Fibroblast of peridontal ligament (primary cell): ENCODE measurements around the gene KRTAP10-8.
"Not testable (repeated sequence)": the region's sequence is repeated elsewhere in the genome, so short reads cannot be mapped to it uniquely, and the experiment has no call there.

Experiments used
- DNase-seq: peaks from one replicate; pipeline ENCODE4 v3.0.0-alpha.2; 2010; ENCODE audit errors: extremely low read depth

KRTAP10-8 gene

GRCh38 chr21:44618504-44618903 is 6.6 kb downstream of the KRTAP10-8 start:
- DNase-seq, result no peak

DNA sequence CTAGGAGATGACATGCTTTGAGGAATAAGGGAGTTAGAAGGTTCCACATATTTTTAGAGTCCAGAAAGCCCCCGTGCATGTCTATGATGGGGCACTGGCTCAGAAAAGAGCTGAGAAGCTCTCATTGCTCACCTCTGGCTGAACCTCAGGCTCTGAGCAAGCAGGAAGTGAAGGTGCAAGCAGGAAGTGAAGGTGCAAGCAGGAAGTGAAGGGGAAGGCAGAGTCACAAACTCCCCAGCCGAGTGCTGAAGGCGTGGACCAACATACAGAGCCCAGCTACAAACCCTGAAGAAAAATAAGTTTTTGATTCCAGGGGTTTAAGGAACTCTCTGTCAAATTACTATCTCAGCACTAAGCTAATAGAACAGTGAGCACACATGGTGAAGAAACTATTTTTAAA is 7.0 kb downstream of the KRTAP10-8 start:
- DNase-seq, result no peak

DNA sequence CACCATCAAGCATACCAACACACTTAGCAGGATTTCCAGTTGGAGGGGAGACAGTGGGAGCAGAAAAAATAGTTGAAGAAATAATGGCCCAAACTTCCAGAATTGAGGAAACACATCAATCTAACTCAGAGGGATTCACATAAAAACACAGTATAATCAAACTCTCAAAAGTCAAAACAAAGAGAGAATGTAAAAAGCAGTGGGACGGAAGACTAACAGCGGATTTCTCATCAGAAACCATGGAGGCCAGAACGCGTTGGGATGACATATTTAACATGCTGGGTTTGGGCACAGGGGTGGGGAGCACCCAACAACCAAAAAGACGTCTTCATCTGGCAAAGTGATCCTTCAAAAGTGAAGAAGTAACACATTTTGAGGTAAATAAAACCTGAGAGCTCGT is 8.0 kb downstream of the KRTAP10-8 start:
- no peak for DNase-seq

GRCh38 chr21:44623575-44623974 is 11.7 kb downstream of the KRTAP10-8 start:
- DNase-seq, result no peak

- DNase-seq, result no peak
Measured at GRCh38 chr21:44625756-44626155, 13.9 kb downstream of the KRTAP10-8 start.

DNA sequence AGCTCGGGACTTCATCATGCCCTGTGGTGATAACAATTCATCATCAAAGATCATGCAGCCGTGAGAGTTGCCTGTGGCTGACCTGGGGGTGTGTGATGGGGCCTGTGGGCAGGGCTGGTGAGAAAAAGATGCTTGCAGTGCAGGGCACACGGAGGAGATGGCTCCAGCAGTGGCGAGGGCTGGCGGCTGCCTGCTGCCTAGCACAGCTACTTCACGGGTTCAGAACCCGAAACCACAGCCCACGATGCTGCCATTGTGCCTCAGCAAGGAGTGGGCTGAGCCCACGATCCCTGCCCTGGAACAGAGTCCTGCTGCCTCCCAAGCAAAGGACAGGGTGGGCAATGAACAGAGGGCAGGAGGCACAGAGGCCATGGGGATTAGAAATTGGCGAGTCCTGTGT is 14.4 kb downstream of the KRTAP10-8 start:
- DNase-seq, result no peak

- no peak for DNase-seq
Measured at GRCh38 chr21:44626673-44627143, 14.8 kb downstream of the KRTAP10-8 start, which contains the start of gene KRTAP10-9. Gene KRTAP10-9 (plus strand): TSS chr21:44627093. CDS start chr21:44627172, 79 bp downstream.

DNA sequence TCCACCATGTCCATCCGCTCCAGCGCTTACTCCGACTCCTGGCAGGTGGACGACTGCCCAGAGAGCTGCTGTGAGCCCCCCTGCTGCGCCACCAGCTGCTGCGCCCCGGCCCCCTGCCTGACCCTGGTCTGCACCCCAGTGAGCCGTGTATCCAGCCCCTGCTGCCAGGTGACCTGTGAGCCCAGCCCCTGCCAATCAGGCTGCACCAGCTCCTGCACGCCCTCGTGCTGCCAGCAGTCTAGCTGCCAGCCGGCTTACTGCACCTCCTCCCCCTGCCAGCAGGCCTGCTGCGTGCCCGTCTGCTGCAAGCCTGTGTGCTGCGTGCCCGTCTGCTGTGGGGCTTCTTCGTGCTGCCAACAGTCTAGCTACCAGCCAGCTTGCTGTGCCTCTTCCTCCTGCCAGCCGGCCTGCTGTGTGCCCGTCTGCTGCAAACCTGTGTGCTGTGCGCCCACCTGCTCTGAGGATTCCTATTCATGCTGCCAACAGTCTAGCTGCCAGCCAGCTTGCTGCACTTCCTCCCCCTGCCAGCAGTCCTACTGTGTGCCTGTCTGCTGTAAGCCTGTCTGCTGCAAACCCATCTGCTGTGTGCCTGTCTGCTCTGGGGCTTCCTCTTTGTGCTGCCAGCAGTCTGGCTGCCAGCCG is 15.4 kb downstream of the KRTAP10-8 start:
- not testable (repeated sequence) for DNase-seq

DNA sequence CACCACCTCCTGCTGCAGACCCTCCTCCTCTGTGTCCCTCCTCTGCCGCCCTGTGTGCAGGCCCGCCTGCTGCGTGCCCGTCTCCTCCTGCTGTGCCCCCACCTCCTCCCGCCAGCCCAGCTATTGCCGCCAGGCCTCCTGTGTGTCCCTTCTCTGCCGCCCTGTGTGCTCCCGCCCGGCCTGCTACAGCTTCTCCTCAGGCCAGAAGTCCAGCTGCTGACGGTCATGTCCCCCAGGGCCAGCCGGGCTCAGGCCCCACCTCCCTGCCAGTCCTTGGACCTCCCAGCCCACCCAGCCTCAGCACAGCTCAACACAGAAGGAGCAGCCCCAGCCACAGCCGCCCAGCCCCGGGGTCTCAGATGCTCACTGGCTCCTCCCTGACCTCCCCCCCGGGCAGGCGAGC is 16.0 kb downstream of the KRTAP10-8 start:
- not testable (repeated sequence) for DNase-seq

DNA sequence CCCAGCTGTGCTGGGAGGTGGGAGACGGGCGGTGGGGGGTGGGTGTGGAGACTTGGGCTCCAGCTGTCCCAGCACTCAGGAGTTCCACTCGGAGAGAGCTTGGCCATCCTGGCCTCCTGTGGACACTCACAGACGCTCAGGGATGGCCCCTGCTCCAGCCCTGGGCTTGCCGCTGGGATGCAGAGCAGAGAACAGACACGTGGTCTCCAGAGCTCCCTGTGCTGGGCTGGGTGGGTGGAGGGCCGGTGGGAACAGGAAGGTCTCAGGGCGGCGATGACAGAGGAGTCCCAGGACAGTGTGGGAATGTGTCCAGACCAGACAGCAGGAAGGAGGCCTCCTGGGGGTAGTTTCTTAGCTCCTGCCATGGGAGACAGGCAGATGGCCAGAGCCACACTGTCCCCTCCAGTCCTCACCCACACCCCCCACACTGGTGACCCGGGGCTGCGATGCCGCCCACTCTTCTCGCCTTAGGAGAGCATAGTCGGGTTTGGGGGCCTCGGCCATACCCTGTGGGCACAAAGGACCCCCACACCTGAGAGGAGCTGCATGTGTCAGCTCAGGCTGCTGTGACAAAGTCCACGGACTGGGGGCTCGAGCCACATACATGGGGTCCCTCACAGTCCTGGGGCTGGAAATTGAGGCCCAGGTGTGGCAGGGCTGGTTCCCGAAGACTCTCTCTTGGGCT is 17.0 kb downstream of the KRTAP10-8 start:
- no peak for DNase-seq

GRCh38 chr21:44630440-44630839 is 18.6 kb downstream of the KRTAP10-8 start:
- no peak for DNase-seq

GRCh38 chr21:44632067-44632466 is 20.2 kb downstream of the KRTAP10-8 start:
- no peak for DNase-seq

- DNase-seq, result no peak
Measured at GRCh38 chr21:44636209-44637017, 24.5 kb downstream of the KRTAP10-8 start.

DNA sequence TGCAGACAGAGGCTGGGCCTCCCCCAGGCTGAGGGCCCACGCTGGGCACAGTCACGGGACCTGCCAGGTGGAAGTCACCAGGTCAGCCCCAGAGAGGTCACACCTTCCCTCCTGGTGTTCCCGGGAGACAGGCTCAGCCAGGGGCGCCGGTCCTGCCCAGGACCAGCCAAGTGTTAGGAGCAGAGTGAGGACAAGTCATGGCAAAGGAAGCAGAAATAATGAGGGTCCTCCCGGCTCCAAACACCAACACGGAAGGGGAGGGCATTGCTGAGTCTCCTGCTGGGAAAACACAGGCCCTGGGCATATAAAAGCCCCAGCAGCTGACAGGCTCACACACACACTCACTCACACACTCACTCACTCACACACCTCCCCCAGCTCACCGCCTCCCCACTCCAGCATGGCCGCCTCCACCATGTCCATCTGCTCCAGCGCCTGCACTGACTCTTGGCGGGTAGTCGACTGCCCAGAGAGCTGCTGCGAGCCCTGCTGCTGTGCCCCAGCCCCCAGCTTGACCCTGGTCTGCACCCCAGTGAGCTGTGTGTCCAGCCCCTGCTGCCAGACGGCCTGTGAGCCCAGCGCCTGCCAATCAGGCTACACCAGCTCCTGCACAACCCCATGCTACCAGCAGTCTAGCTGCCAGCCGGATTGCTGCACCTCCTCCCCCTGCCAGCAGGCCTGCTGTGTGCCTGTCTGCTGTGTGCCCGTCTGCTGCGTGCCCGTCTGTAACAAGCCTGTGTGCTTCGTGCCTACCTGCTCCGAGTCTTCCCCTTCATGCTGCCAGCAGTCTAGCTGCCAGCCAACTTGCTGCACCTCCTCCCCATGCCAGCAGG is 25.4 kb downstream of the KRTAP10-8 start, which contains the start of gene KRTAP10-10:
KRTAP10-10 (plus strand) TSS at position 339 of the 833 bp plus-strand sequence; CDS start at position 401, 62 bp downstream.
- no peak for DNase-seq

DNA sequence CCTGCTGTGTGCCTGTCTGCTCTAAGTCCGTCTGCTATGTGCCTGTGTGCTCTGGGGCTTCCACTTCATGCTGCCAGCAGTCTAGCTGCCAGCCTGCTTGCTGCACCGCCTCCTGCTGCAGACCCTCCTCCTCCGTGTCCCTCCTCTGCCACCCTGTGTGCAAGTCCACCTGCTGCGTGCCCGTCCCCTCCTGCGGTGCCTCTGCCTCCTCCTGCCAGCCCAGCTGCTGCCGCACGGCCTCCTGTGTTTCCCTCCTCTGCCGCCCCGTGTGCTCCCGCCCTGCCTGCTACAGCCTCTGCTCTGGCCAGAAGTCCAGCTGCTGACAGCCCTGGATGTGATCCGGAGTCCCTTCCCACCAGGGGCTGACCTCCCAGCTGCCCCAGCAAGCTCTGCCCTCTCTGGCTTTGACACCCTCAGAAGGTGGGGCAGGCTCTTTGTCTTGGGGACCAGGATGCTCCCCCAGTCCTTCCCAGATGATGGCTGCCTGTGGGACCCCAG is 26.0 kb downstream of the KRTAP10-8 start:
- DNase-seq, result not testable (repeated sequence)

GRCh38 chr21:44638506-44639330 is 26.8 kb downstream of the KRTAP10-8 start:
- DNase-seq, result not testable (repeated sequence)

GRCh38 chr21:44639331-44639655 is 27.4 kb downstream of the KRTAP10-8 start:
- no peak for DNase-seq

DNA sequence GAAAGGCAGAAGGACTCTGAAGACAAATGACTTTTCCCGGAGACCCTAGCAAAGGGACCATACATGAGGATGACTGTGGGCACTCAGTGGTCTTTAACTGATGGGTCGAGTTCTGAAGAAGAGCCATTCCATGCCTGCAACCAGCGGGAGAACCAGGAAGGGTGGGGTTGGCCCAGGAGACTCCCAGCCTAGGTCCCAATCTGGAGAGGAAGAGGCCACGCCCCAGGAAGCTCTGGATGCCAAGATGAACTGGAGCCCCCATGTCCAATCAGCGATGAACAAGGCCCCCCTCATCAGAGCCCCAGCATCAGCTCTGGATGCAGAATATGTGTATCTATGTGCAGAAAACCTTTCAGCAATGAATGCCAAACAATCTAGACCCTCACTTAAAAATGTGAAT is 28.9 kb downstream of the KRTAP10-8 start:
- no peak for DNase-seq

DNA sequence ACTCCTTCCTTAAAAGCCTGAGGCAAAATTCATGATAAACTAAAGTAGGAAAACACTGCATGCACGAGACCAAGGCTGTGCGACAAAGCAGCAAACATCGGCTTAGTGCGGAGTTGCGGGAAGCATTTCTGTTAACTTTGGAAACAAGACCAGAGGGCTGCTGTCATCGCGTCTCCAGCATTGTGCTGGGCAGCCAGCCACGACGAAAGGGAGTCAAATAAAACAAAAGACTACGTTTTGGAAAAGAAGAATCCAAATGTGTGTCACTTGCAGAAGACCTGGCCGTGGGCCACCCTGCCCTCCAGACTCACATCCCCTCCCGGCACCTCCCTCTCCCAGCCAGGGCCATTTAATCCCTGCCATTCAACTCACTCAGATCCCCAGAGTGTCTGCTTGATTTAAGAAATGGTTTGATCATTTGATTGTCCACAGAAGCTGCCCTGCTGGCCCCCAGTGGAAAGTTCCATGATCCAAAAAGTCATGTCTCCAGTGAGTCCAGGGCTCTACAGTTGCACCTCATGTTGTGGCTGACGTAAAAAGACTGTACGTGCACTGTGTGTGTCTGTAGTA is 31.9 kb downstream of the KRTAP10-8 start:
- no peak for DNase-seq

- DNase-seq, result no peak
Measured at GRCh38 chr21:44644878-44645277, 33.0 kb downstream of the KRTAP10-8 start.
